Keratinocyte (primary cell): Measurements from ENCODE around the gene KIF22. TPM values are rescaled to one million over a fixed set of nuclear protein-coding genes. Genes with fewer than 3 reads are reported as not detected.

Experiments
- DNase-seq: peaks from one replicate; pipeline ENCODE4 v3.0.0-alpha.2; 2011; ENCODE audit warnings: low read depth, missing footprints, low spot score
- FAIRE-seq: peaks from 2 replicates; lab custom pipeline; 2011; peaks lifted over from hg19 to GRCh38; lab: Jason Lieb, UNC
- H2AFZ ChIP-seq: 2 replicates; pipeline ENCODE4 v1.6.0; 2012; ENCODE audit warnings: low read length, control low read depth, inconsistent platforms; ENCODE audit not compliant: control insufficient read depth
- H3K27ac ChIP-seq: 2 replicates; pipeline ENCODE4 v1.5.1; 2011; ENCODE audit warnings: low read length; ENCODE audit not compliant: control insufficient read depth, insufficient read depth
- H3K27me3 ChIP-seq: 3 replicates; pipeline ENCODE4 v1.6.0; 2011; ENCODE audit warnings: low read length; ENCODE audit not compliant: control insufficient read depth, insufficient read depth; ENCODE audit errors: extremely low read depth
- H3K36me3 ChIP-seq, 2 experiments: 2 replicates in 1 of 2; 3 replicates in 1 of 2; pipeline ENCODE4 v1.5.1; 2011; ENCODE audit warnings: low read length in 2 of 2, mild to moderate bottlenecking in 1 of 2; ENCODE audit not compliant: control insufficient read depth in 2 of 2, insufficient read depth in 2 of 2; ENCODE audit errors: extremely low read depth in 1 of 2
- H3K4me1 ChIP-seq: 3 replicates; pipeline ENCODE4 v1.5.1; 2011; ENCODE audit warnings: low read length; ENCODE audit not compliant: control insufficient read depth, insufficient read depth; ENCODE audit errors: extremely low read depth
- H3K4me2 ChIP-seq: 3 replicates; pipeline ENCODE4 v1.6.0; 2011; ENCODE audit warnings: low read depth, low read length; ENCODE audit not compliant: control insufficient read depth, insufficient read depth; ENCODE audit errors: extremely low read depth
- H3K4me3 ChIP-seq, 3 experiments: fragments of 200-600 bp in 1 of 3; sonication (generic) in 1 of 3; 2 replicates in 2 of 3; 3 replicates in 1 of 3; pipeline ENCODE4 v1.5.1; 2011 to 2016; ENCODE audit warnings: low read length in 3 of 3, mild to moderate bottlenecking in 3 of 3, control low read depth in 2 of 3, inconsistent platforms in 1 of 3, low read depth in 1 of 3, mixed read lengths in 1 of 3, mixed run types in 1 of 3, moderate library complexity in 1 of 3; ENCODE audit not compliant: control insufficient read depth in 2 of 3, insufficient read depth in 2 of 3; ENCODE audit errors: extremely low read depth in 1 of 3
- H3K79me2 ChIP-seq: 2 replicates; pipeline ENCODE4 v1.6.0; 2012; ENCODE audit warnings: low read length; ENCODE audit not compliant: control insufficient read depth, insufficient read depth
- H3K9ac ChIP-seq: 3 replicates; pipeline ENCODE4 v1.6.0; 2011; ENCODE audit warnings: low read length; ENCODE audit not compliant: control insufficient read depth, insufficient read depth; ENCODE audit errors: extremely low read depth
- H3K9me1 ChIP-seq: 3 replicates; pipeline ENCODE4 v1.6.0; 2011; ENCODE audit warnings: low read length; ENCODE audit not compliant: control insufficient read depth, insufficient read depth; ENCODE audit errors: extremely low read depth
- H3K9me3 ChIP-seq: 2 replicates; pipeline ENCODE4 v1.5.1; 2012; ENCODE audit warnings: low read depth, low read length; ENCODE audit not compliant: control insufficient read depth
- H4K20me1 ChIP-seq: 3 replicates; pipeline ENCODE4 v1.6.0; 2011; ENCODE audit warnings: low read length; ENCODE audit not compliant: control insufficient read depth, insufficient read depth; ENCODE audit errors: extremely low read depth
- CTCF ChIP-seq, 3 experiments: IDR thresholded peaks in 1 of 3; conservative IDR thresholded peaks in 1 of 3; optimal IDR thresholded peaks in 1 of 3; 2 replicates in 2 of 3; 3 replicates in 1 of 3; pipeline versions ENCODE3 to v1.5.1; 2011; ENCODE audit warnings: low read length in 3 of 3, mild to moderate bottlenecking in 3 of 3, moderate library complexity in 2 of 3, control low read depth in 1 of 3, inconsistent platforms in 1 of 3; ENCODE audit not compliant: insufficient read depth in 2 of 3; ENCODE audit errors: extremely low read depth in 1 of 3
- EZH2 ChIP-seq: IDR thresholded peaks from one replicate; pipeline ENCODE4 v1.6.1; 2012; ENCODE audit warnings: inconsistent platforms, mild to moderate bottlenecking, low read length, moderate library complexity
- dilution Hi-C: fragments of 300-500 bp; cut with MboI; formaldehyde crosslinking; loops from one replicate; pipeline ENCODE4 v1.7.0; 2020; ENCODE audit warnings: low sequenced_read_pairs; ENCODE audit not compliant: extremely low pct_ligation_motif_present
- polyA plus RNA-seq, 5 experiments: library from polyadenylated mRNA; depleted of rRNA in 3 of 5; stranded (reverse) in 3 of 5; stranded (forward) in 1 of 5; unstranded in 1 of 5; fragments of >200 nt; gene quantifications; 1 replicate in 1 of 5; 2 replicates in 3 of 5; 3 replicates in 1 of 5; pipeline versions ENCODE4 v1.2.1 to v1.2.3, GENCODE V29; 2011 to 2012; ENCODE audit warnings: missing spikeins in 2 of 5, low read depth in 1 of 5, low replicate concordance in 1 of 5

KIF22 gene
- polyA plus RNA-seq, 1 donor (not counting 4 experiments of a cell fraction or from before 2014, with no cell fraction given) = 43.7 TPM

- peak overlapping the region; percentile 61 for H3K27ac ChIP-seq
- H3K79me2 ChIP-seq = peaks cover 22% of the 10 kb centered on the region
- H2AFZ ChIP-seq = no peak overlapping the region
- peaks cover 36% of the 10 kb centered on the region for H3K4me1 ChIP-seq
- H3K4me2 ChIP-seq = peak overlapping the region; percentile 94
- no peak for DNase-seq
- no peaks in the 10 kb centered on the region for H4K20me1 ChIP-seq
- dilution Hi-C loops = no loop called here
- H3K27me3 ChIP-seq = peaks cover 15% of the 10 kb centered on the region
- peak overlapping the region; percentile 47 to 83 (median 77) for H3K4me3 ChIP-seq
- FAIRE-seq = no peak
- peak overlapping the region; percentile 78 for H3K9ac ChIP-seq
- TF ChIP-seq CTCF (optimal IDR thresholded peaks at IDR 0.05 in 1 of 3, IDR thresholded peaks at IDR 0.05 in 1 of 3, conservative IDR thresholded peaks at IDR 0.05 in 1 of 3; ENCODE audit: extremely low read depth in 1 of 3, insufficient read depth in 2 of 3, low read length in 3 of 3) = no peak
- TF ChIP-seq EZH2 = no peak
- H3K9me3 ChIP-seq = no peaks in the 10 kb centered on the region
- peaks cover 5 to 9% of the 10 kb centered on the region in 2 experiments for H3K36me3 ChIP-seq
- peaks cover 2% of the 10 kb centered on the region for H3K9me1 ChIP-seq
These were observed 17.8 kb downstream of the KIF22 start for GRCh38 chr16:29808219-29808900.

DNA sequence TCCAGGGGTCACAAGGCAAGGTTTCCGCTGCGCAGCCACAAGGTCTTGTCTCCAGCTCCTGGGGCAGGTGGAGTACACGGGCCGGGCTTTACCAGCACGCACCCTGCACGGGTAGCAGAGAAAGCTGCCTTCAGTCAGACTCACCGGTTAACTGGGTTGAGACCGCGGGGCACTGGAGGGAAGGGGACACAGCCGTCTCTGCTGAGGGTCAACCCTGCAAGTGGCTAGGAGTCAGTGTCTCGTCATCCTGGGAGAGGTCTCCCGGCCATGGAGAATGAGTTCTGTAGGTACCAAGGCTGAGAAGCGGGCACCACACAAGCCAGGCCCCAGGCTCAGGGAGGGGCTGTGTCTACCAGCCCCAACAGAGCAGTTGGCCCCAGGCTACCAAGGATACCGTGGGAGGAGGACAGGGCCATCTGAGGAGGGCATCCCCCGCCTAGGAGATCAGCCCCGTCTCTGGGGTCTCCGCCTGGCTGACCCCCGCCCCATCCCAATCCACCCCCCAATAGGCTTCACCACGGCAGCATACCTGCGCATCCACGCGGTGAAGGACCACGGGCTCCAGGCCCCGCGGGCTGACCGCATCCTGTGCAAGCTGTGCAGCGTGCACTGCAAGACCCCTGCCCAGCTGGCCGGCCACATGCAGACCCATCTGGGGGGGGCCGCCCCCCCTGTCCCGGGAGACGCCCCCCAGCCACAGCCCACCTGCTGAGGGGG, 18.6 kb downstream of the KIF22 start:
- Histone ChIP-seq H3K36me3 (peaks cover 5 to 9% of the 10 kb centered on the region in 2 experiments), H3K79me2 (peaks cover 22% of the 10 kb centered on the region), H3K9ac (no peak overlapping the region), H3K4me1 (peaks cover 36% of the 10 kb centered on the region), H3K4me2 (peak overlapping the region; percentile 94), H2AFZ (no peak overlapping the region), H3K27me3 (peaks cover 15% of the 10 kb centered on the region), H3K9me1 (peaks cover 2% of the 10 kb centered on the region), H4K20me1 (no peaks in the 10 kb centered on the region), H3K27ac (no peak overlapping the region), H3K4me3 (no peak overlapping the region), H3K9me3 (no peaks in the 10 kb centered on the region)
- FAIRE-seq (no peak), DNase-seq (no peak)
- TF ChIP-seq EZH2 = no peak
- no peak for TF ChIP-seq CTCF (optimal IDR thresholded peaks at IDR 0.05 in 1 of 3, IDR thresholded peaks at IDR 0.05 in 1 of 3, conservative IDR thresholded peaks at IDR 0.05 in 1 of 3; ENCODE audit: extremely low read depth in 1 of 3, insufficient read depth in 2 of 3, low read length in 3 of 3)
- dilution Hi-C loops = no loop called here
